ENCODE measurements around the gene MYL7. TPM values are rescaled to one million over a fixed set of nuclear protein-coding genes. Genes with fewer than 3 reads are reported as not detected.

MYL7 gene
- total and polyA plus RNA-seq, 2 of the 13 experiments (the other 11 are each of a cell fraction or from before 2014, with no cell fraction given), result 1.8 TPM; not detected in 1

DNA sequence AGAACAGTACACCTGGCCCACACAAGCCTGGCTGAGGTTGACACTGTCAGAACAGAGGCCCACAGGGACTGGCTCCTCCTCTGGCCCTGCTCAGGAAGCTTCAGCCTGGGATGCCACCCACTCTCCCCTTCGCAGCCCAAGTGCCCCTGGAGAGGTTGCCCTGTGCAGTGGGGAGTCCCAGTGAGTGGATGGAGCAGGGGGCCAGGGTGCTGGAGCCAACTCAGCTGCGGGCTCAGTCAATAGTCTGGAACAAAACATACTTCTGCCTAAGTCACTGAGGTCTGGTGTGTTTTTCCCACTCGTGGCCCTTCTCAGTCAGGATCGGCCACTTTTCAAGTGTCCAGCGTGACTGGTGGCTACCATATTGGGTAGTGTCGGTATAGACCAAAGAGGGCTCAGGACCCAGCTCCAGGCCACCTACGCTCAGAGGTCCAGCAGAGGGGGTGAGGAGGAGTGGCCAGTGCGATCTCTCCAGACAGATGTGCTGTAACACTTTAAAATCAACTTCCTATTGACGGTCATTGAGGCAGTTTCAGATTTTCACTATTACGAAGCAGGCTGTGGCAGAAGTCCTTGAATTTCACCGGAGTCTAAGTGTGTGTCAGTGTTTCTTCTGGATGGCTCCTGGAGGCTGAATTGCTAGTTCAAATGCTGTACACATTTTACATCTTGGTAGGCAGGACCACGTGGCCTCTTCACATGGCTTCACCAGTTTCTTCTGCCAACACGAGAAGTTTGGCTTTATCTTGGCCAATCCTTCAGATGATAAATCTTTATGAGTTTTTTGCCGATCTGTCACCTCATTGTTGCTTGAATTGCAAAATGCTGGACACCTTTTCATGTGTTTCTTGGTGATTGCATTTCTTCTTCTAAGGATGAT lies 49.1 kb upstream of the MYL7 start:
- in situ Hi-C loops (cut with HindIII; ENCODE audit: extremely low pct_ligation_motif_present, low pct_unique_long_range_greater_than_20kb), result no loop called here
- H3K4me3 ChIP-seq (replicated peaks in 1 of 3; ENCODE audit: insufficient read depth in 1 of 3, low read depth in 2 of 3, low read length in 3 of 3), result no peak overlapping the region
- ATAC-seq, result no peak
- no TSS peak for BruUV-seq (replicated peaks)
- no peak overlapping the region for H2AFZ ChIP-seq (ENCODE audit: low read length)
- ChIA-PET POLR2A (no interaction called here), CTCF (ENCODE audit: low intra/inter-chr PET ratio, low total read pairs) (no interaction called here)
- DNase-seq (ENCODE audit: low spot score), result no peak
- peaks cover 2 to 9% of the 10 kb centered on the region in 2 experiments; a peak in 2 of 5 replicates for H3K27me3 ChIP-seq (ENCODE audit: control insufficient read depth in 1 of 2, insufficient read depth in 2 of 2, low read length in 2 of 2)
- H3K4me2 ChIP-seq (ENCODE audit: low read depth, low read length), result no peak overlapping the region
- H3K36me3 ChIP-seq (replicated peaks in 1 of 2; ENCODE audit: control insufficient read depth in 1 of 2, insufficient read depth in 2 of 2, low read length in 2 of 2), result no peaks in the 10 kb centered on the region
- H3K27ac ChIP-seq (ENCODE audit: extremely low read length, insufficient read depth, low read length), result no peak overlapping the region
- H3K79me2 ChIP-seq (ENCODE audit: insufficient read depth, low read length), result no peaks in the 10 kb centered on the region
- FAIRE-seq, result no peak
- no peak for TF ChIP-seq ZNF652 (CRISPR knock-in tag; IDR thresholded peaks at IDR 0.05; ENCODE audit: borderline replicate concordance, low read depth)
- no peak for TF ChIP-seq ZNF570 (CRISPR knock-in tag; IDR thresholded peaks at IDR 0.05; ENCODE audit: borderline replicate concordance)
- peaks cover 8% of the 10 kb centered on the region; the same call in 1 of the 2 replicates for H3K4me1 ChIP-seq (ENCODE audit: insufficient read depth, low read length)
- WGBS (ENCODE audit: low lambda C conversion rate), result 53% methylated on average over 9 of the region's 14 CpGs
- no peaks in the 10 kb centered on the region for H4K20me1 ChIP-seq (ENCODE audit: insufficient read depth, low read length)
- H3K9ac ChIP-seq (ENCODE audit: insufficient read depth, low read depth, low read length), result no peak overlapping the region
- no peaks in the 10 kb centered on the region for H3K9me3 ChIP-seq (ENCODE audit: low read length)
- intact Hi-C loops (cut with micrococcal nuclease; ENCODE audit: unreplicated experiment), result loop anchor here (5.0 to 10.0 kb wide), 2 partner anchors 55 to 932 kb away; no protein-coding TSS in a partner anchor

DNA sequence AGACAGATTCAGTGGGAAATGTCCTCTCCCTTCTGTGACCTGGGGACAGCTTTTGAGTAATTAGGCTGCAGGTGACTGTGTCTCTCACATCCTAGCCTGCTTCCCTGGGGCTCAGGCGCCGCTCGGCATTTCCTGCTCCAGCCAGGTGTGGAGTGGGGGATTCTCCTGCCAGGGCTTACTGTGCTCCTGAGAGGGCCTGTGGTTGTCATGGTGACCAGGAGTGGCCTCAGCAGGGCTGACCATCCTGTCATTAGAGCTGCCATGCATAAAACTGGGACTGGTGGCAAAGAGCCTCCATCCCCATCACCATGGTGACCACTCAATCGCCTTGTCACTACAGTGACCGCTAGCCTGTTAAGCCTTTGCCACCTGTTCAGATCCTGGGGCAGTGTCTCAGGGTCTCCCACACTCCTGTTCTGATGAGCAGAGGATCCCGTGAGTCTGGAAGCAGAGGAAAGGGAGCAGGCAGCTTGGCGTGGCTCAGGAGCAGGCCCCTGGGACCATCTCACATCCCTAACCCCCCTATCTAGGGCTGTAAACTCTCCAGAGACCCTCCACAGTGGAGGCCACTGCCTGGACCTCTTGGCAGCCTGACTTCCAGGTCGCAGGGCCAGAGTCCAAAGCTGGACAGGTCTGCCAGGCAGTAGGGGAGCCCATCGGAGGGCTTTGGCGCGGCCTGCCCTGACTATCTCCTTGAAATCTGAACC lies 48.3 kb upstream of the MYL7 start, which contains the start of gene GCK:
Gene GCK (minus strand): TSS at position 154 of the 707 bp plus-strand sequence. CDS start 486 bp downstream, outside the sequence.
- Histone ChIP-seq H3K4me1 (ENCODE audit: insufficient read depth, low read length) (peaks cover 8% of the 10 kb centered on the region; the same call in 1 of the 2 replicates), H3K36me3 (replicated peaks in 1 of 2; ENCODE audit: control insufficient read depth in 1 of 2, insufficient read depth in 2 of 2, low read length in 2 of 2) (no peaks in the 10 kb centered on the region), H3K9me3 (ENCODE audit: low read length) (no peaks in the 10 kb centered on the region), H3K79me2 (ENCODE audit: insufficient read depth, low read length) (no peaks in the 10 kb centered on the region), H3K4me3 (replicated peaks in 1 of 3; ENCODE audit: insufficient read depth in 1 of 3, low read depth in 2 of 3, low read length in 3 of 3) (peak within 1 kb of the TSS in 1 of 3 experiments; percentile 11; a peak in 1 of 6 replicates), H3K4me2 (ENCODE audit: low read depth, low read length) (peak within 1 kb of the TSS; percentile 37), H3K27ac (ENCODE audit: extremely low read length, insufficient read depth, low read length) (no peak within 1 kb of the TSS), H2AFZ (ENCODE audit: low read length) (no peak within 1 kb of the TSS), H4K20me1 (ENCODE audit: insufficient read depth, low read length) (no peaks in the 10 kb centered on the region), H3K27me3 (ENCODE audit: control insufficient read depth in 1 of 2, insufficient read depth in 2 of 2, low read length in 2 of 2) (peaks cover 2 to 9% of the 10 kb centered on the region in 2 experiments; a peak in 2 of 5 replicates), H3K9ac (ENCODE audit: insufficient read depth, low read depth, low read length) (no peak within 1 kb of the TSS)
- no peak for FAIRE-seq
- ChIA-PET CTCF (ENCODE audit: low intra/inter-chr PET ratio, low total read pairs) (no interaction called here), POLR2A (no interaction called here)
- in situ Hi-C loops (cut with HindIII; ENCODE audit: extremely low pct_ligation_motif_present, low pct_unique_long_range_greater_than_20kb) (no loop called here), intact Hi-C loops (cut with micrococcal nuclease; ENCODE audit: unreplicated experiment) (loop anchor here (5.0 kb wide), 1 partner anchor 933 kb away; no protein-coding TSS in a partner anchor)
- WGBS (ENCODE audit: low lambda C conversion rate), result 51% methylated on average over 4 of the region's 11 CpGs
- no peak for DNase-seq (ENCODE audit: low spot score)
- peak; percentile 29; the same call in 1 of the 2 replicates for TF ChIP-seq RFX1 (IDR thresholded peaks at IDR 0.05)
- TF ChIP-seq FOXK2 (IDR thresholded peaks at IDR 0.05), result no peak
- no peak for ATAC-seq
- BruUV-seq (replicated peaks), result no TSS peak
